Panc1 (cell line): ENCODE measurements around the gene TIMMDC1. TPM values are rescaled to one million over a fixed set of nuclear protein-coding genes. Genes with fewer than 3 reads are reported as not detected.

Source experiments
- ATAC-seq: fragments of 200-7000 bp; cut with Tn5 transposase; 2 replicates; pipeline ENCODE4 v1.9.1; 2020; ENCODE audit warnings: mild to moderate bottlenecking, moderate library complexity
- BruUV-seq: library from RNA; stranded (reverse); fragments of 400-500 nt; replicated peaks from 2 replicates; lab custom pipeline; 2021; lab: Mats Ljungman, UMichigan
- CTCF ChIA-PET: fragments of 300-600 bp; sonication (Branson Sonifier 250); formaldehyde crosslinking; loops from one replicate; lab custom pipeline; 2022; ENCODE audit warnings: antibody characterized with exemption; lab: Charles Lee
- POLR2A ChIA-PET: fragments of 300-600 bp; sonication (Branson Sonifier 250); formaldehyde crosslinking; loops from one replicate; lab custom pipeline; 2022; ENCODE audit warnings: antibody characterized with exemption; lab: Charles Lee
- DNase-seq: peaks from one replicate; pipeline ENCODE4 v3.0.0-alpha.2; 2010; ENCODE audit warnings: low read depth, low spot score
- H3K27ac ChIP-seq: 2 replicates; pipeline ENCODE4 v1.5.1; 2011; ENCODE audit warnings: mild to moderate bottlenecking, low read length, inconsistent platforms
- H3K27me3 ChIP-seq: fragments of 200-500 bp; sonication (Bioruptor generic); 2 replicates; pipeline ENCODE4 v1.6.0; 2014; ENCODE audit warnings: low read length, inconsistent platforms; ENCODE audit not compliant: control insufficient read depth, insufficient read depth
- H3K36me3 ChIP-seq: fragments of 200-500 bp; sonication (Bioruptor generic); 2 replicates; pipeline ENCODE4 v1.5.1; 2014; ENCODE audit warnings: inconsistent platforms, mild to moderate bottlenecking, low read length, moderate library complexity; ENCODE audit not compliant: control insufficient read depth, insufficient read depth
- H3K4me1 ChIP-seq: 2 replicates; pipeline ENCODE4 v1.5.1; 2011; ENCODE audit warnings: inconsistent platforms, mild to moderate bottlenecking, low read length, moderate library complexity; ENCODE audit not compliant: control insufficient read depth, insufficient read depth
- H3K4me3 ChIP-seq, 2 experiments: 2 replicates each; pipeline ENCODE4 v1.5.1; 2011 to 2012; ENCODE audit warnings: low read depth in 2 of 2, low read length in 2 of 2, mild to moderate bottlenecking in 2 of 2, inconsistent platforms in 1 of 2, moderate library complexity in 1 of 2
- H3K9me3 ChIP-seq: fragments of 200-500 bp; sonication (Bioruptor generic); 2 replicates; pipeline ENCODE4 v1.5.1; 2014; ENCODE audit warnings: low read depth, mild to moderate bottlenecking, inconsistent platforms, low read length, moderate library complexity; ENCODE audit not compliant: control insufficient read depth, insufficient read depth
- POLR2AphosphoS5 ChIP-seq: IDR thresholded peaks from 2 replicates; pipeline ENCODE4 v1.6.1; 2012; ENCODE audit warnings: mild to moderate bottlenecking, low read depth, low read length, moderate library complexity
- SIN3A ChIP-seq: IDR thresholded peaks from 2 replicates; pipeline ENCODE4 v1.6.1; 2012; ENCODE audit warnings: low read depth, mild to moderate bottlenecking, low read length, moderate library complexity, borderline replicate concordance; ENCODE audit not compliant: insufficient read depth
- TCF7L2 ChIP-seq: IDR thresholded peaks from 2 replicates; pipeline ENCODE4 v1.6.1; 2011; ENCODE audit warnings: mild to moderate bottlenecking, low read depth, low read length, inconsistent platforms
- in situ Hi-C: cut with HindIII; loops from 2 replicates; pipeline ENCODE4 v1.10.0; 2016; ENCODE audit warnings: low sequenced_read_pairs, low pct_unique_long_range_greater_than_20kb
- intact Hi-C: fragments of 100-400 bp; cut with micrococcal nuclease; formaldehyde crosslinking; loops from one replicate; pipeline ENCODE4 v1.10.0; 2022; ENCODE audit not compliant: unreplicated experiment
- total RNA-seq: library from RNA; stranded (reverse); gene quantifications from one replicate; pipeline ENCODE4 v1.2.1, GENCODE V29; 2021; ENCODE audit not compliant: unreplicated experiment
- TF ChIP-seq, protein P1 (sequence below): fragments of 450-650 bp; IDR thresholded peaks from 2 replicates; pipeline ENCODE4 v1.5.1; 2017; ENCODE audit warnings: mild to moderate bottlenecking
- TF ChIP-seq, protein P2 (sequence below), 2 experiments: IDR thresholded peaks; 2 replicates each; pipeline ENCODE4 v1.6.1; 2011 to 2012; ENCODE audit warnings: low read depth in 2 of 2, control low read depth in 1 of 2, low read length in 1 of 2, mild to moderate bottlenecking in 1 of 2, moderate library complexity in 1 of 2; ENCODE audit not compliant: insufficient read depth in 1 of 2

The TIMMDC1 gene
- total RNA-seq, 1 experiment from 2014 or later = 170 TPM

- no peaks in the 10 kb centered on the region for H3K36me3 ChIP-seq
- ChIA-PET POLR2A (no interaction called here), CTCF (no interaction called here)
- peaks cover 5% of the 10 kb centered on the region for H3K27me3 ChIP-seq
- H3K27ac ChIP-seq = no peak overlapping the region
- TF ChIP-seq POLR2AphosphoS5 (no peak), SIN3A (no peak)
- TF ChIP-seq, protein P1, sequence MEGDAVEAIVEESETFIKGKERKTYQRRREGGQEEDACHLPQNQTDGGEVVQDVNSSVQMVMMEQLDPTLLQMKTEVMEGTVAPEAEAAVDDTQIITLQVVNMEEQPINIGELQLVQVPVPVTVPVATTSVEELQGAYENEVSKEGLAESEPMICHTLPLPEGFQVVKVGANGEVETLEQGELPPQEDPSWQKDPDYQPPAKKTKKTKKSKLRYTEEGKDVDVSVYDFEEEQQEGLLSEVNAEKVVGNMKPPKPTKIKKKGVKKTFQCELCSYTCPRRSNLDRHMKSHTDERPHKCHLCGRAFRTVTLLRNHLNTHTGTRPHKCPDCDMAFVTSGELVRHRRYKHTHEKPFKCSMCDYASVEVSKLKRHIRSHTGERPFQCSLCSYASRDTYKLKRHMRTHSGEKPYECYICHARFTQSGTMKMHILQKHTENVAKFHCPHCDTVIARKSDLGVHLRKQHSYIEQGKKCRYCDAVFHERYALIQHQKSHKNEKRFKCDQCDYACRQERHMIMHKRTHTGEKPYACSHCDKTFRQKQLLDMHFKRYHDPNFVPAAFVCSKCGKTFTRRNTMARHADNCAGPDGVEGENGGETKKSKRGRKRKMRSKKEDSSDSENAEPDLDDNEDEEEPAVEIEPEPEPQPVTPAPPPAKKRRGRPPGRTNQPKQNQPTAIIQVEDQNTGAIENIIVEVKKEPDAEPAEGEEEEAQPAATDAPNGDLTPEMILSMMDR = no peak
- no peaks in the 10 kb centered on the region for H3K9me3 ChIP-seq
- H3K4me3 ChIP-seq = no peak overlapping the region
- intact Hi-C loops (no loop called here), in situ Hi-C loops (no loop called here)
- no TSS peak for BruUV-seq
- no peaks in the 10 kb centered on the region for H3K4me1 ChIP-seq
- no peak for ATAC-seq
- no peak for DNase-seq
These were observed 71.9 kb downstream of the TIMMDC1 start for GRCh38 chr3:119570229-119570628.

DNA sequence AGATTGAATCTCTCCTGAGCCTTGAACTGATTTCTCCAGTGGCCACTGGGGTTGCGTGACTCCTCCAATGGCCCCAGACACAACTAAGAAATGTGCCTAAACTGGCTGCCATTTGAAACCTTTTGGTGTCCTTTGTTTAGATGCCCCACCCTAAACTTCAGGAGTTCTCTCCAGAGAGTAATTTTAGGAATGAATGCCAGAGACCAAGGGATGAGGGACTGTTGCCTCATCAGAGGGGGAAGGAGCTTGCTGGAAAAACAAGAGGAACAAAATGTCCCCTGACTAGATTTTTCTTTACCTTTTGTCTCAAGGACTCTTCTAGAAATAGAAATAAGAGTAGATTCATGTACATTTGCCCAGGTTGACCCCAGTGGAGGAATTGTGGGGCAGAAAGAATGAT is 72.9 kb downstream of the TIMMDC1 start:
- Histone ChIP-seq H3K27me3 (peaks cover 5% of the 10 kb centered on the region), H3K9me3 (no peaks in the 10 kb centered on the region), H3K4me1 (no peaks in the 10 kb centered on the region), H3K36me3 (no peaks in the 10 kb centered on the region), H3K4me3 (no peak overlapping the region), H3K27ac (no peak overlapping the region)
- intact Hi-C loops = no loop called here
- DNase-seq (no peak), ATAC-seq (no peak)
- BruUV-seq = no TSS peak
- ChIA-PET CTCF (no interaction called here), POLR2A (no interaction called here)
- in situ Hi-C loops = no loop called here
- TF ChIP-seq SIN3A (no peak), TCF7L2 (no peak), POLR2AphosphoS5 (no peak)
- TF ChIP-seq, protein P2, sequence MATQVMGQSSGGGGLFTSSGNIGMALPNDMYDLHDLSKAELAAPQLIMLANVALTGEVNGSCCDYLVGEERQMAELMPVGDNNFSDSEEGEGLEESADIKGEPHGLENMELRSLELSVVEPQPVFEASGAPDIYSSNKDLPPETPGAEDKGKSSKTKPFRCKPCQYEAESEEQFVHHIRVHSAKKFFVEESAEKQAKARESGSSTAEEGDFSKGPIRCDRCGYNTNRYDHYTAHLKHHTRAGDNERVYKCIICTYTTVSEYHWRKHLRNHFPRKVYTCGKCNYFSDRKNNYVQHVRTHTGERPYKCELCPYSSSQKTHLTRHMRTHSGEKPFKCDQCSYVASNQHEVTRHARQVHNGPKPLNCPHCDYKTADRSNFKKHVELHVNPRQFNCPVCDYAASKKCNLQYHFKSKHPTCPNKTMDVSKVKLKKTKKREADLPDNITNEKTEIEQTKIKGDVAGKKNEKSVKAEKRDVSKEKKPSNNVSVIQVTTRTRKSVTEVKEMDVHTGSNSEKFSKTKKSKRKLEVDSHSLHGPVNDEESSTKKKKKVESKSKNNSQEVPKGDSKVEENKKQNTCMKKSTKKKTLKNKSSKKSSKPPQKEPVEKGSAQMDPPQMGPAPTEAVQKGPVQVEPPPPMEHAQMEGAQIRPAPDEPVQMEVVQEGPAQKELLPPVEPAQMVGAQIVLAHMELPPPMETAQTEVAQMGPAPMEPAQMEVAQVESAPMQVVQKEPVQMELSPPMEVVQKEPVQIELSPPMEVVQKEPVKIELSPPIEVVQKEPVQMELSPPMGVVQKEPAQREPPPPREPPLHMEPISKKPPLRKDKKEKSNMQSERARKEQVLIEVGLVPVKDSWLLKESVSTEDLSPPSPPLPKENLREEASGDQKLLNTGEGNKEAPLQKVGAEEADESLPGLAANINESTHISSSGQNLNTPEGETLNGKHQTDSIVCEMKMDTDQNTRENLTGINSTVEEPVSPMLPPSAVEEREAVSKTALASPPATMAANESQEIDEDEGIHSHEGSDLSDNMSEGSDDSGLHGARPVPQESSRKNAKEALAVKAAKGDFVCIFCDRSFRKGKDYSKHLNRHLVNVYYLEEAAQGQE (IDR thresholded peaks at IDR 0.05; ENCODE audit: insufficient read depth in 1 of 2, low read depth in 2 of 2, low read length in 1 of 2) = no peak
- TF ChIP-seq, protein P1 = no peak
